Mesenchymal stem cell (in vitro differentiated cells and primary cell): ENCODE results near the gene ARL10.

Source experiments
- DNase-seq: peaks from one replicate; pipeline ENCODE4 v3.0.0-alpha.2; 2013
- H2AFZ ChIP-seq: one replicate; pipeline ENCODE4 v1.6.1; 2013; ENCODE audit warnings: low read depth, mild to moderate bottlenecking, control low read depth, inconsistent platforms, low read length, moderate library complexity
- H2AK5ac ChIP-seq: 2 replicates; pipeline ENCODE4 v1.6.1; 2013; ENCODE audit warnings: low read length, moderate library complexity, mild to moderate bottlenecking, inconsistent platforms; ENCODE audit not compliant: severe bottlenecking
- H2BK120ac ChIP-seq: one replicate; pipeline ENCODE4 v1.6.1; 2013; ENCODE audit warnings: low read depth, mild to moderate bottlenecking, inconsistent platforms, low read length, moderate library complexity
- H2BK12ac ChIP-seq, 2 experiments: one replicate each; pipeline ENCODE4 v1.6.1; 2013; ENCODE audit warnings: inconsistent platforms in 2 of 2, low read length in 2 of 2, mild to moderate bottlenecking in 2 of 2, moderate library complexity in 2 of 2, control low read depth in 1 of 2
- H2BK15ac ChIP-seq: one replicate; pipeline ENCODE4 v1.6.1; 2013; ENCODE audit warnings: mild to moderate bottlenecking, low read depth, inconsistent platforms; ENCODE audit not compliant: poor library complexity, severe bottlenecking
- H2BK5ac ChIP-seq: 2 replicates; pipeline ENCODE4 v1.6.1; 2013; ENCODE audit warnings: low read depth, mild to moderate bottlenecking, low read length, control low read depth, inconsistent platforms; ENCODE audit not compliant: poor library complexity, severe bottlenecking
- H3K14ac ChIP-seq, 2 experiments: one replicate each; pipeline ENCODE4 v1.6.1; 2013; ENCODE audit warnings: inconsistent platforms in 2 of 2, low read length in 2 of 2, control low read depth in 1 of 2, mild to moderate bottlenecking in 1 of 2, moderate library complexity in 1 of 2
- H3K18ac ChIP-seq, 2 experiments: one replicate each; pipeline ENCODE4 v1.6.1; 2013; ENCODE audit warnings: inconsistent platforms in 2 of 2, low read length in 2 of 2, control low read depth in 1 of 2, low read depth in 1 of 2, mild to moderate bottlenecking in 1 of 2
- H3K23ac ChIP-seq, 2 experiments: one replicate each; pipeline ENCODE4 v1.6.1; 2013; ENCODE audit warnings: inconsistent platforms in 2 of 2, low read length in 2 of 2, mild to moderate bottlenecking in 2 of 2, moderate library complexity in 2 of 2, control low read depth in 1 of 2
- H3K27ac ChIP-seq: 2 replicates; pipeline ENCODE4 v1.5.1; 2013; ENCODE audit warnings: mild to moderate bottlenecking, moderate library complexity, low read length, control low read depth, inconsistent platforms; ENCODE audit not compliant: poor library complexity, severe bottlenecking
- H3K27me3 ChIP-seq, 2 experiments: 2 replicates each; pipeline versions ENCODE4 v1.6.1 to v1.7.0; 2013; ENCODE audit warnings: low read length in 2 of 2, mild to moderate bottlenecking in 2 of 2, moderate library complexity in 2 of 2, control low read depth in 1 of 2, inconsistent platforms in 1 of 2; ENCODE audit not compliant: control insufficient read depth in 1 of 2, insufficient read depth in 1 of 2
- H3K36me3 ChIP-seq, 2 experiments: 2 replicates each; pipeline versions ENCODE4 v1.6.1 to v1.7.0; 2013; ENCODE audit warnings: low read length in 2 of 2, control low read depth in 1 of 2, inconsistent platforms in 1 of 2, low read depth in 1 of 2, mild to moderate bottlenecking in 1 of 2; ENCODE audit not compliant: insufficient read depth in 2 of 2, control insufficient read depth in 1 of 2
- H3K4ac ChIP-seq, 2 experiments: one replicate each; pipeline ENCODE4 v1.6.1; 2013; ENCODE audit warnings: inconsistent platforms in 2 of 2, low read length in 2 of 2, mild to moderate bottlenecking in 2 of 2, moderate library complexity in 2 of 2, control low read depth in 1 of 2, low read depth in 1 of 2
- H3K4me1 ChIP-seq: 2 replicates; pipeline ENCODE4 v1.6.1; 2013; ENCODE audit warnings: low read depth, low read length, control low read depth; ENCODE audit not compliant: control insufficient read depth, insufficient read depth
- H3K4me2 ChIP-seq: 2 replicates; pipeline ENCODE4 v1.6.1; 2013; ENCODE audit warnings: low read length, mild to moderate bottlenecking, inconsistent platforms; ENCODE audit not compliant: poor library complexity, severe bottlenecking
- H3K4me3 ChIP-seq, 2 experiments: 2 replicates each; pipeline versions ENCODE4 v1.5.1 to v1.7.0; 2013; ENCODE audit warnings: low read length in 2 of 2, mild to moderate bottlenecking in 2 of 2, control low read depth in 1 of 2, low read depth in 1 of 2; ENCODE audit not compliant: insufficient read depth in 1 of 2
- H3K79me1 ChIP-seq: replicated peaks from 2 replicates; pipeline ENCODE4 v1.6.1; 2013; ENCODE audit warnings: mild to moderate bottlenecking, control low read depth, low read length, inconsistent platforms; ENCODE audit not compliant: poor library complexity, severe bottlenecking
- H3K9ac ChIP-seq: 2 replicates; pipeline ENCODE4 v1.7.0; 2013; ENCODE audit warnings: mild to moderate bottlenecking, low read length, moderate library complexity
- H3K9me3 ChIP-seq: 2 replicates; pipeline ENCODE4 v1.7.0; 2013; ENCODE audit warnings: mild to moderate bottlenecking, low read length; ENCODE audit not compliant: control insufficient read depth
- H4K8ac ChIP-seq: one replicate; pipeline ENCODE4 v1.6.1; 2013; ENCODE audit warnings: inconsistent platforms, mild to moderate bottlenecking, low read length, moderate library complexity
- H4K91ac ChIP-seq: one replicate; pipeline ENCODE4 v1.6.1; 2013; ENCODE audit warnings: mild to moderate bottlenecking, low read length, inconsistent platforms
- WGBS: methylation state at CpG from one replicate; pipeline ENCODE4 v1.1.7; 2013; ENCODE audit warnings: mixed read lengths; 5-methylcytosine and 5-hydroxymethylcytosine counted together

The ARL10 gene

GRCh38 chr5:176394881-176395675 lies 29.8 kb downstream of the ARL10 start:
- H3K4me1 ChIP-seq: peaks cover 11% of the 10 kb centered on the region
- H3K27ac ChIP-seq: no peak overlapping the region
- H3K23ac ChIP-seq: no peak overlapping the region
- no peak overlapping the region for H3K4ac ChIP-seq
- 89% methylated on average over 11 of the region's 11 CpGs for WGBS
- H3K9me3 ChIP-seq: no peaks in the 10 kb centered on the region
- no peaks in the 10 kb centered on the region for H3K27me3 ChIP-seq
- peak overlapping the region; percentile 4 for H4K91ac ChIP-seq
- peak overlapping the region; percentile 4 for H4K8ac ChIP-seq
- H2BK12ac ChIP-seq: peak overlapping the region in 1 of 2 experiments; percentile 38
- peaks cover 26% of the 10 kb centered on the region for H3K79me1 ChIP-seq
- no peak overlapping the region for H2AFZ ChIP-seq
- no peak overlapping the region for H2BK120ac ChIP-seq
- H3K9ac ChIP-seq: no peak overlapping the region
- H2BK5ac ChIP-seq: no peak overlapping the region
- H2BK15ac ChIP-seq: no peak overlapping the region
- no peak overlapping the region for H3K14ac ChIP-seq
- no peak overlapping the region for H3K18ac ChIP-seq
- H3K36me3 ChIP-seq: peaks cover 60 to 63% of the 10 kb centered on the region in 2 experiments
- DNase-seq: no peak
- H3K4me2 ChIP-seq: no peak overlapping the region
- no peak overlapping the region for H3K4me3 ChIP-seq
- no peak overlapping the region for H2AK5ac ChIP-seq

GRCh38 chr5:176396330-176396729 lies 31.0 kb downstream of the ARL10 start:
- WGBS: 53% methylated on average over 6 of the region's 6 CpGs
- H3K18ac ChIP-seq: no peak overlapping the region
- H2BK5ac ChIP-seq: no peak overlapping the region
- no peaks in the 10 kb centered on the region for H3K9me3 ChIP-seq
- no peak overlapping the region for H3K14ac ChIP-seq
- H3K4me3 ChIP-seq: no peak overlapping the region
- peak overlapping the region; percentile 2 for H3K27ac ChIP-seq
- H2BK120ac ChIP-seq: no peak overlapping the region
- H3K4me2 ChIP-seq: no peak overlapping the region
- H3K36me3 ChIP-seq: peaks cover 52 to 60% of the 10 kb centered on the region in 2 experiments
- no peak overlapping the region for H3K23ac ChIP-seq
- H3K4me1 ChIP-seq: peaks cover 11% of the 10 kb centered on the region
- H2AFZ ChIP-seq: no peak overlapping the region
- DNase-seq: peak; percentile 68
- H4K8ac ChIP-seq: no peak overlapping the region
- no peak overlapping the region for H2BK12ac ChIP-seq
- H2AK5ac ChIP-seq: no peak overlapping the region
- peaks cover 25% of the 10 kb centered on the region for H3K79me1 ChIP-seq
- H3K9ac ChIP-seq: peak overlapping the region; percentile 38
- H2BK15ac ChIP-seq: no peak overlapping the region
- H4K91ac ChIP-seq: peak overlapping the region; percentile 77
- H3K4ac ChIP-seq: no peak overlapping the region
- no peaks in the 10 kb centered on the region for H3K27me3 ChIP-seq

GRCh38 chr5:176397736-176398420 lies 32.6 kb downstream of the ARL10 start:
- Histone ChIP-seq H3K9me3 (no peaks in the 10 kb centered on the region), H4K91ac (no peak overlapping the region), H3K4me2 (no peak overlapping the region), H2BK15ac (peak overlapping the region; percentile 50), H3K36me3 (peaks cover 36 to 46% of the 10 kb centered on the region in 2 experiments), H2BK12ac (no peak overlapping the region), H2BK120ac (no peak overlapping the region), H4K8ac (no peak overlapping the region), H2BK5ac (no peak overlapping the region), H2AK5ac (no peak overlapping the region), H2AFZ (no peak overlapping the region), H3K23ac (no peak overlapping the region), H3K4me1 (peaks cover 11% of the 10 kb centered on the region), H3K4me3 (no peak overlapping the region), H3K14ac (no peak overlapping the region), H3K79me1 (peaks cover 24% of the 10 kb centered on the region), H3K18ac (no peak overlapping the region), H3K27ac (no peak overlapping the region), H3K4ac (no peak overlapping the region), H3K27me3 (no peaks in the 10 kb centered on the region), H3K9ac (no peak overlapping the region)
- DNase-seq: no peak
- WGBS: 98% methylated on average over 18 of the region's 18 CpGs

- Histone ChIP-seq H3K4me2 (no peak overlapping the region), H2BK5ac (no peak overlapping the region), H3K18ac (no peak overlapping the region), H3K9ac (no peak overlapping the region), H2BK15ac (no peak overlapping the region), H3K4me1 (peaks cover 9% of the 10 kb centered on the region), H2BK120ac (no peak overlapping the region), H2AK5ac (no peak overlapping the region), H3K4ac (no peak overlapping the region), H2BK12ac (no peak overlapping the region), H3K14ac (no peak overlapping the region), H3K79me1 (peaks cover 28% of the 10 kb centered on the region), H3K23ac (no peak overlapping the region), H3K9me3 (no peaks in the 10 kb centered on the region), H2AFZ (no peak overlapping the region), H3K36me3 (peaks cover 21 to 34% of the 10 kb centered on the region in 2 experiments), H4K8ac (no peak overlapping the region), H3K27ac (no peak overlapping the region), H3K4me3 (no peak overlapping the region), H4K91ac (no peak overlapping the region), H3K27me3 (no peaks in the 10 kb centered on the region)
- no peak for DNase-seq
- 92% methylated on average over 17 of the region's 17 CpGs for WGBS
Measured at GRCh38 chr5:176400382-176401156, 35.3 kb downstream of the ARL10 start.
